ENCODE measurements around the gene SCTR. TPM values are rescaled to one million over a fixed set of nuclear protein-coding genes. Genes with fewer than 3 reads are reported as not detected.

Gene SCTR
- total and polyA plus RNA-seq, 2 of the 13 experiments (the other 11 are each of a cell fraction or from before 2014, with no cell fraction given), result not detected

GRCh38 chr2:119541476-119541875 lies 17.2 kb upstream of the SCTR start (continued):
- TF ChIP-seq HNF1B (CRISPR knock-in tag; IDR thresholded peaks at IDR 0.05) (no peak), KDM3A (CRISPR knock-in tag; IDR thresholded peaks at IDR 0.05; ENCODE audit: low read depth) (no peak), ZBTB37 (CRISPR knock-in tag; IDR thresholded peaks at IDR 0.05) (no peak), NFATC3 (CRISPR knock-in tag; IDR thresholded peaks at IDR 0.05) (no peak), ZNF562 (CRISPR knock-in tag; IDR thresholded peaks at IDR 0.05; ENCODE audit: borderline replicate concordance) (no peak), ATF2 (CRISPR knock-in tag; IDR thresholded peaks at IDR 0.05) (no peak), ZNF790 (CRISPR knock-in tag; IDR thresholded peaks at IDR 0.05; ENCODE audit: borderline replicate concordance) (no peak), PRDM15 (CRISPR knock-in tag; IDR thresholded peaks at IDR 0.05) (no peak), ZNF230 (CRISPR knock-in tag; IDR thresholded peaks at IDR 0.05) (no peak)
